HFF-Myc (cell line): ENCODE measurements around the gene ANKRD6.
"Not testable (repeated sequence)": the region's sequence is repeated elsewhere in the genome, so short reads cannot be mapped to it uniquely, and the experiment has no call there.

Source experiments
- DNase-seq: peaks from one replicate; pipeline ENCODE4 v3.0.0-alpha.2; 2011; ENCODE audit warnings: low read depth; ENCODE audit errors: extremely low read depth
- H3K4me3 ChIP-seq: replicated peaks from 2 replicates; pipeline ENCODE4 v1.5.1; 2011; ENCODE audit warnings: low read depth, mild to moderate bottlenecking, control low read depth, low read length
- TF ChIP-seq, protein P1 (sequence below): IDR thresholded peaks from 2 replicates; pipeline ENCODE4 v1.5.1; 2012; ENCODE audit warnings: mild to moderate bottlenecking, low read depth, low read length, control low read depth; ENCODE audit errors: missing control alignments

The ANKRD6 gene

DNA sequence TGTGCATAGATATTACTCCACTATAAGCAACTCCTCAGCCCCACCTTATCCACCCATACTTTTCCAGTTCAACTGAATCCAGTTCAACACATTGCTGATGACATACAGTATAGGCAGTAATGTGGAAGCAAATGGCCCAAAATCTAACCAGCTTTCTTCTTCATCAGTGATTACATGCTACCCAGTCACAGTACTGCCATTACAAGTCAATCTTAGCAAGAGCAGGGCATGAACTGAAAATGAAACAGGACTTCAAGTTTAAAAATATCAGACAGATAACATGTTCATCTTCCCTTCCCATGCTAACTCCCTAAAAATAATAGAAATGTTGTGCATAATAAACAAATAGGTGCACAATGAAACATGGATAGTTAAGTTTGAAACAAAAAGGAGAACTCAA lies 40.1 kb upstream of the ANKRD6 start:
- no peak for DNase-seq
- TF ChIP-seq, protein P1, sequence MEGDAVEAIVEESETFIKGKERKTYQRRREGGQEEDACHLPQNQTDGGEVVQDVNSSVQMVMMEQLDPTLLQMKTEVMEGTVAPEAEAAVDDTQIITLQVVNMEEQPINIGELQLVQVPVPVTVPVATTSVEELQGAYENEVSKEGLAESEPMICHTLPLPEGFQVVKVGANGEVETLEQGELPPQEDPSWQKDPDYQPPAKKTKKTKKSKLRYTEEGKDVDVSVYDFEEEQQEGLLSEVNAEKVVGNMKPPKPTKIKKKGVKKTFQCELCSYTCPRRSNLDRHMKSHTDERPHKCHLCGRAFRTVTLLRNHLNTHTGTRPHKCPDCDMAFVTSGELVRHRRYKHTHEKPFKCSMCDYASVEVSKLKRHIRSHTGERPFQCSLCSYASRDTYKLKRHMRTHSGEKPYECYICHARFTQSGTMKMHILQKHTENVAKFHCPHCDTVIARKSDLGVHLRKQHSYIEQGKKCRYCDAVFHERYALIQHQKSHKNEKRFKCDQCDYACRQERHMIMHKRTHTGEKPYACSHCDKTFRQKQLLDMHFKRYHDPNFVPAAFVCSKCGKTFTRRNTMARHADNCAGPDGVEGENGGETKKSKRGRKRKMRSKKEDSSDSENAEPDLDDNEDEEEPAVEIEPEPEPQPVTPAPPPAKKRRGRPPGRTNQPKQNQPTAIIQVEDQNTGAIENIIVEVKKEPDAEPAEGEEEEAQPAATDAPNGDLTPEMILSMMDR, result no peak
- H3K4me3 ChIP-seq, result no peak overlapping the region

DNA sequence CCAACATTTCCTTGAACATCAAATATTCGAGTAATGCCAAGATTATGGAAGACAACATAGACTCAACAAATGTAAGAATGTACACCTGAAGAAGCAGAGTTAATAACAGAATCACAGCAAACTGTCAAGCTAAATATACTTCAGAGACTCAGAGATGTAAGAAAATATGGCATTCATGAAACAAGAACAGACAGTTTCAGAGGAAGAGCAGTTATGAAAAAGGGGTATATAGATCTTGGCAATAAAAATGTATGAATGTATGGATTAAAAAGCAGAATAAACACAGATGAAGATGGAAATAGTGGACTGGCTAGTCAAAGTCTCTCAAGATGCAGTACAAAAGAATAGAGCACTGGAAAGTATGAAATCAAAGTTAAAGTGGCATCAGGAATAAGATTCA lies 39.3 kb upstream of the ANKRD6 start:
- TF ChIP-seq, protein P1, result no peak
- no peak for DNase-seq

DNA sequence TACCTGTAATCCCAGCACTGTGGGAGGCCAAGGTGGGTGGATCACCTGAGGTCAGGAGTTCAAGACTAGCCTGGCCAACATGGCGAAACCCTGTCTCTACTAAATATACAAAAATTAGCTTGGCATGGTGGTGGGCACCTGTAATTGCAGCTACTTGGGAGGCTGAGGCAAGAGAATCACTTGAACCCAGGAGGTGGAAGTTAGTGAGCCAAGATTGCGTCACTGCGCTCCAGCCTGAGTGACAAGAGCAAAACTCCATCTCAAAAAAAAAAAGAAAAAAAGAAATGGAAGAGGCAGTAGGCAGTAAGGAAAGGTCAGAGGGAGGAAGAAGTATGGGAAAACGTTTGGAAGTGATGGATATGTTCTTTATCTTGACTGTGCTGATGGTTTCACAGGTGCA lies 35.1 kb upstream of the ANKRD6 start:
- not testable (repeated sequence) for DNase-seq, H3K4me3 ChIP-seq

More for the DNA sequence above, 39.3 kb upstream of the ANKRD6 start:
- no peak overlapping the region for H3K4me3 ChIP-seq

DNA sequence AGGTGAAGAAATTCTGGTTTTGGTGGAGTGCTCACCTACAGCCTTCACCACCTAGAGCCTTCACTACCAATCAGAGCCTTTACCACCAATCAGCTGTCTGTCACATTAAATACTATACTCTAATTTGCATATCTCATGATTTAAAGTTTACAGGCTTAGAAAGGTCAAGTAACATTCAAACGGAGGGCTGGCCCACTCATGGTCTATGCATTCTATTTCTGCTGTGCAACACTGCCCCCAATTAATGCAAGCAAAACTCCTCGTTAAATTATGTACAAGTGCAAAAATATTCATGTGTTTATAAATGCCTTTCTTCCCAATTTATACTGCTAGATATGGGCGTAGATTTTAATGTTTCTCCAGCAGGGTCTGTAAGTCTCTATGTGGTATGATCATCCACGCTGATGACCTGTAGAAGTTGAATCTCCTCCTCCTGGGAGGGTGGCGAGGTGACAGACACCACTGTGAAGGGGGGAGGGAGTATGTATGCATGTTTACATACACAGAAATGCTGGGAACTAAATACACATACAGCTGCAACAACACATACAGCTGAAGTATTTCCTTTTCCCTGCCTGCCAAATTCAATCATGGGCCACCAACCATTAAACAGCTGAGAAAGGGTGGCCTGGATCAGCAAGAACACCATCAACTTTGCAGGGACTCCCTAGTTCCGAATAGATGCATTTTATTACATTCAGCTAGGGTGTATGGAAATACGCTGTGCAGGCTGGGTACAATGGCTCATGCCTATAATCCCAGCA lies 34.0 kb upstream of the ANKRD6 start:
- H3K4me3 ChIP-seq, result no peak overlapping the region
- DNase-seq, result no peak
- TF ChIP-seq, protein P1, result no peak

DNA sequence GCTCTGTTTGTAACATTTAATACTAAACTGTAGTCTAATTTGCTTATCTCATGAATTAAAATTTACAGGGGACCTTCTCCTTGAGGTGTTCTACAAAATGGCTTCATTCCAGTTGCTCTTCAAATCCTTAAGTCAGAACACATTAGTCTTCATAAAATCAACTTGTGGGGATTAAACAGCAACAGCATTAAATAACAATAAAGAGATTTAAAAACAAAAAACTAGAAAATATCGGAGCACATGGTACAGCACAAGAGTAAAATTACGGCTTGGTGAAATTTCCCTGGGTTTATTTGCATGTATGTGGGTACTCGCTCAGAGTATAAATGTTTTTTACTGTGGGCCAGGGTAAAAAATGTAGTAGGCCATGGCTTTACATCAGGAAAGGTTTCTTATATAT lies 32.9 kb upstream of the ANKRD6 start:
- DNase-seq, result no peak
- no peak overlapping the region for H3K4me3 ChIP-seq
- TF ChIP-seq, protein P1, result no peak

DNA sequence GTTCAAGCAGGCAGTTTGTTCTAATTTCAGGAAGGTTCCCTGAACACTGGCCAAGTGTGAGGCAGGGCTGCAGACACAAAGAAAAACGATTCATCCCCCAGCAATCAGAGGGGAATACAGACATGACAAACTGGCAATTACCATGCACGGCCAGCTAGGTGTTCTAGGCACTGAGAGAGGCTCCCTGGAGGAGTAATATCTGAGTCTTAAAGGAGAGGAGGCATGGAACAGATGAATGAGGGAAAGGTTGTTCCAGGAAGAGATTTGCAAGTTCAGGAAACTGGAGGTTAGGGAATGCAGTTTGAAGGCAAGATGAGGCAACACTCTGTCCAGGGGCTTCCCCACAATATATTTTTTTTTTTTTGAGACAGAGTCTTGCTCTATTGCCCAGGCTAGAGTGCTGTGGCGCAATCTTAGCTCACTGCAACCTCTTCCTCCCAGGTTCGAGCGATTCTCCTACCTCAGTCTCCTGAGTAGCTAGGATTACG lies 32.0 kb upstream of the ANKRD6 start:
- no peak for DNase-seq
- no peak overlapping the region for H3K4me3 ChIP-seq
- TF ChIP-seq, protein P1, result no peak

DNA sequence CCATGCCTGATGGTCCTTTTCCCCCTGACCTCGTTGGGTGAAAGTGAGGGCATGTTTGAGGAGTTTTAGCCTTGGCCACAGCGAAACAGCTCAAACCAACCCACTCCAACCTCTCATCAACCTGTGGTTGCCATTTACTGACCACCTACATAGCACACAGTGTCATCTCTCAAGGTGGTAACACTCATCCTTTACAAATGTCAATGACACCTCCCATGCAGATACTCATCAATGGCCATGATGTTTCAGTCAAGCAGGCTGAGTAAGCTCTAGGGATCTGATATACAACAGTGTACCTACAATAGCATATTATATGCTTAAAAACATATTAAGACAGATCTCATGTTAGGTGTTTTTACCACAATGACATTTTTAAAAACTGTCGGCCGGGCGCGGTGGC lies 30.2 kb upstream of the ANKRD6 start:
- no peak for DNase-seq
- no peak overlapping the region for H3K4me3 ChIP-seq

More for the DNA sequence above, 30.2 kb upstream of the ANKRD6 start:
- TF ChIP-seq, protein P1, result no peak
